LNCAP (cell line): ENCODE results near the gene ROCK1.

Experiments used
- CTCF ChIP-seq: fragments of 450-650 bp; IDR thresholded peaks from 2 replicates; pipeline ENCODE4 v1.5.1; 2017; ENCODE audit warnings: mild to moderate bottlenecking

ROCK1 gene

GRCh38 chr18:21038201-21038600 lies 73.4 kb downstream of the ROCK1 start:
- TF ChIP-seq CTCF = no peak

- no peak for TF ChIP-seq CTCF
These were observed 79.8 kb downstream of the ROCK1 start for GRCh38 chr18:21031845-21032244.

- no peak for TF ChIP-seq CTCF
These were observed 99.3 kb downstream of the ROCK1 start for GRCh38 chr18:21012308-21012707.

- TF ChIP-seq CTCF = no peak
These were observed 106.9 kb downstream of the ROCK1 start for GRCh38 chr18:21004726-21005125.

GRCh38 chr18:21000667-21001066 lies 110.9 kb downstream of the ROCK1 start:
- TF ChIP-seq CTCF = no peak

GRCh38 chr18:20997371-20997770 lies 114.2 kb downstream of the ROCK1 start:
- no peak for TF ChIP-seq CTCF

- TF ChIP-seq CTCF = no peak
These were observed 115.2 kb downstream of the ROCK1 start for GRCh38 chr18:20996418-20996817.

GRCh38 chr18:20988726-20989125 lies 122.9 kb downstream of the ROCK1 start:
- no peak for TF ChIP-seq CTCF
